Measurements from ENCODE around the gene CUL4A. TPM values are rescaled to one million over a fixed set of nuclear protein-coding genes. Genes with fewer than 3 reads are reported as not detected.

The CUL4A gene
- total and polyA plus RNA-seq, 9 of the 15 experiments (the other 6 are each of a cell fraction or from before 2014, with no cell fraction given) = 21.1 to 92.0 (median 63.2) TPM

DNA sequence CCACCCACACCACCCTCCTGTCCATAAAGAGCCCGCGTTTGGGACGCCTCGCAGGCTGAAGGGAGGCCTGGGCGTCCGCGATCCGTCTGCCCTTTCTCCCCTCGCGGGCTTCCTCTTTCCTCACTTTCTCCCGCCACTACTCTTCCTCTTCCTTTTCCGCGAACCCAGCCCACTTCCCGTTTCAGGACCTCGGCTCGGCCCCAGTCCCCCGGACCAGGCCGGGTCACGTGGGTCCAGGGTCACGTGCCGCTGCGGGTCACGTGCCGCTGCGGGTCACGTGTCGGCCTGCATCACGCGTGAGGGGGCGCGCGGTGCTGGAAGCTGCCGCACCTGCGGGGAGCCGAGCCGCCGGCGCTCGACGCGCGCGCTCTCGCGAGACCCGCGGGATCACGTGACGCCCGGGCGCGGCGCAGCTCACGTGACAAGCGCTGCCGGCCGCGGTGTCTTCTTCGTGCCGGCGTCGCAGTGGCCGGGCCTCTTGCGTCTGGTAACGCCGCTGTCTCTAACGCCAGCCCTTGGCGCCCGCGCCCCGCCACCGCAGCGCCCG, 87.5 kb downstream of the CUL4A start, which contains the start of gene LAMP1 (continued):
- TF ChIP-seq COPS2 (conservative IDR thresholded peaks at IDR 0.05) (no peak), SIN3A (IDR thresholded peaks at IDR 0.05; ENCODE audit: borderline replicate concordance in 2 of 2, control insufficient read depth in 1 of 2, low read depth in 2 of 2, low read length in 2 of 2) (peak; percentile 95 to 96), DNMT1 (IDR thresholded peaks at IDR 0.05) (no peak), RBM25 (IDR thresholded peaks at IDR 0.05; ENCODE audit: low read depth, low read length, severe bottlenecking) (peak; percentile 100), NUFIP1 (IDR thresholded peaks at IDR 0.05; ENCODE audit: partially characterized antibody) (no peak), EHMT2 (IDR thresholded peaks at IDR 0.05) (peak; percentile 29; the same call in 1 of the 2 replicates), ETV6 (IDR thresholded peaks at IDR 0.05; ENCODE audit: borderline replicate concordance in 1 of 2, low read depth in 2 of 2, low read length in 1 of 2) (peak; percentile 91 to 99; a peak in 3 of 4 replicates), ETV6 (CRISPR knock-in tag; IDR thresholded peaks at IDR 0.05; ENCODE audit: borderline replicate concordance) (peak; percentile 97), SRSF9 (IDR thresholded peaks at IDR 0.05; ENCODE audit: borderline replicate concordance, low read depth, low read length) (no peak), POLR2B (IDR thresholded peaks at IDR 0.05; ENCODE audit: low read depth, partially characterized antibody) (no peak), CXXC5 (CRISPR knock-in tag; IDR thresholded peaks at IDR 0.05) (peak; percentile 100), RBM15 (IDR thresholded peaks at IDR 0.05; ENCODE audit: insufficient read depth, low read length) (no peak), RAD21 (CRISPR knock-in tag; conservative IDR thresholded peaks at IDR 0.05 in 1 of 2, IDR thresholded peaks at IDR 0.05 in 1 of 2) (no peak), CSDE1 (IDR thresholded peaks at IDR 0.05) (no peak), MAFK (IDR thresholded peaks at IDR 0.05; ENCODE audit: low read length) (0 out of 2 replicates have a peak, but pooled peaks have one; percentile 33), NFE2 (IDR thresholded peaks at IDR 0.05; ENCODE audit: low read depth) (no peak), NEUROD1 (IDR thresholded peaks at IDR 0.05; ENCODE audit: borderline replicate concordance, low read depth, low read length, partially characterized antibody) (peak; percentile 38), ZNF785 (CRISPR knock-in tag; IDR thresholded peaks at IDR 0.05) (no peak), ZNF77 (CRISPR knock-in tag; IDR thresholded peaks at IDR 0.05) (no peak), CBFA2T2 (conservative IDR thresholded peaks at IDR 0.05) (peak; percentile 100), SMAD4 (CRISPR knock-in tag; conservative IDR thresholded peaks at IDR 0.05) (peak; percentile 79), ZNF778 (CRISPR knock-in tag; IDR thresholded peaks at IDR 0.05) (no peak), SMARCE1 (IDR thresholded peaks at IDR 0.05) (0 out of 2 replicates have a peak, but pooled peaks have one; percentile 23), ILK (tag; IDR thresholded peaks at IDR 0.05; ENCODE audit: borderline replicate concordance, low read depth) (no peak), STAT5A (IDR thresholded peaks at IDR 0.05; ENCODE audit: borderline replicate concordance, low read length) (no peak)
- TF ChIP-seq, protein P1, sequence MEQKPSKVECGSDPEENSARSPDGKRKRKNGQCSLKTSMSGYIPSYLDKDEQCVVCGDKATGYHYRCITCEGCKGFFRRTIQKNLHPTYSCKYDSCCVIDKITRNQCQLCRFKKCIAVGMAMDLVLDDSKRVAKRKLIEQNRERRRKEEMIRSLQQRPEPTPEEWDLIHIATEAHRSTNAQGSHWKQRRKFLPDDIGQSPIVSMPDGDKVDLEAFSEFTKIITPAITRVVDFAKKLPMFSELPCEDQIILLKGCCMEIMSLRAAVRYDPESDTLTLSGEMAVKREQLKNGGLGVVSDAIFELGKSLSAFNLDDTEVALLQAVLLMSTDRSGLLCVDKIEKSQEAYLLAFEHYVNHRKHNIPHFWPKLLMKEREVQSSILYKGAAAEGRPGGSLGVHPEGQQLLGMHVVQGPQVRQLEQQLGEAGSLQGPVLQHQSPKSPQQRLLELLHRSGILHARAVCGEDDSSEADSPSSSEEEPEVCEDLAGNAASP (IDR thresholded peaks at IDR 0.05) = no peak
- TF ChIP-seq, protein P2, sequence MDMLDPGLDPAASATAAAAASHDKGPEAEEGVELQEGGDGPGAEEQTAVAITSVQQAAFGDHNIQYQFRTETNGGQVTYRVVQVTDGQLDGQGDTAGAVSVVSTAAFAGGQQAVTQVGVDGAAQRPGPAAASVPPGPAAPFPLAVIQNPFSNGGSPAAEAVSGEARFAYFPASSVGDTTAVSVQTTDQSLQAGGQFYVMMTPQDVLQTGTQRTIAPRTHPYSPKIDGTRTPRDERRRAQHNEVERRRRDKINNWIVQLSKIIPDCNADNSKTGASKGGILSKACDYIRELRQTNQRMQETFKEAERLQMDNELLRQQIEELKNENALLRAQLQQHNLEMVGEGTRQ (CRISPR knock-in tag; IDR thresholded peaks at IDR 0.05) = peak; percentile 100

Measured in K562 (cell line).